CD14-positive monocyte (primary cell): Measurements from ENCODE around the gene SMARCA2. TPM values are rescaled to one million over a fixed set of nuclear protein-coding genes. Genes with fewer than 3 reads are reported as not detected.

Source experiments
- DNase-seq, 3 donors: peaks; one replicate each; pipeline ENCODE4 v3.0.0-alpha.2; 2011 to 2022
- H2AFZ ChIP-seq: 2 replicates; pipeline ENCODE4 v1.6.0; 2012; ENCODE audit warnings: mild to moderate bottlenecking, low read depth, low read length, inconsistent platforms; ENCODE audit not compliant: insufficient read depth, poor library complexity, severe bottlenecking
- H3K27ac ChIP-seq, 2 donors: 1 replicate in 1 of 2; 2 replicates in 1 of 2; pipeline ENCODE4 v1.5.1; 2012 to 2013; ENCODE audit warnings: low read length in 2 of 2, control low read depth in 1 of 2, inconsistent platforms in 1 of 2, low read depth in 1 of 2, mild to moderate bottlenecking in 1 of 2
- H3K27me3 ChIP-seq, 2 donors: one replicate each; pipeline versions ENCODE4 v1.6.0 to v1.6.1; 2011 to 2013; ENCODE audit warnings: low read length in 2 of 2; ENCODE audit not compliant: control insufficient read depth in 2 of 2, insufficient read depth in 2 of 2
- H3K36me3 ChIP-seq, 2 donors: replicated peaks in 1 of 2; 1 replicate in 1 of 2; 2 replicates in 1 of 2; pipeline versions ENCODE4 v1.5.1 to v1.6.1; 2012 to 2013; ENCODE audit warnings: low read length in 2 of 2, control low read depth in 1 of 2, inconsistent platforms in 1 of 2, mild to moderate bottlenecking in 1 of 2; ENCODE audit not compliant: insufficient read depth in 2 of 2, control insufficient read depth in 1 of 2
- H3K4me1 ChIP-seq, 2 donors: 1 replicate in 1 of 2; 2 replicates in 1 of 2; pipeline versions ENCODE4 v1.5.1 to v1.6.1; 2012 to 2013; ENCODE audit warnings: low read length in 2 of 2, control low read depth in 1 of 2, inconsistent platforms in 1 of 2, mild to moderate bottlenecking in 1 of 2, moderate library complexity in 1 of 2; ENCODE audit not compliant: insufficient read depth in 2 of 2, control insufficient read depth in 1 of 2
- H3K4me2 ChIP-seq: replicated peaks from 2 replicates; pipeline ENCODE3; 2012; ENCODE audit warnings: low read length, moderate library complexity, mild to moderate bottlenecking; ENCODE audit not compliant: poor library complexity, severe bottlenecking; ENCODE audit errors: extremely low read depth
- H3K4me3 ChIP-seq, 3 experiments: fragments of 200-600 bp in 1 of 3; sonication (generic) in 1 of 3; replicated peaks in 1 of 3; 1 replicate in 2 of 3; 2 replicates in 1 of 3; pipeline ENCODE4 v1.5.1; 2011 to 2013; ENCODE audit warnings: low read length in 3 of 3, mild to moderate bottlenecking in 3 of 3, control low read depth in 2 of 3, low read depth in 2 of 3, inconsistent platforms in 1 of 3, moderate library complexity in 1 of 3
- H3K79me2 ChIP-seq: 2 replicates; pipeline ENCODE4 v1.6.0; 2012; ENCODE audit warnings: mild to moderate bottlenecking, control low read depth, inconsistent platforms, low read length, moderate library complexity; ENCODE audit not compliant: insufficient read depth
- H3K9ac ChIP-seq: 2 replicates; pipeline ENCODE4 v1.6.0; 2017; ENCODE audit warnings: low read length, mild to moderate bottlenecking; ENCODE audit not compliant: insufficient read depth, poor library complexity, severe bottlenecking
- H3K9me3 ChIP-seq, 2 donors: replicated peaks in 1 of 2; 1 replicate in 1 of 2; 2 replicates in 1 of 2; pipeline versions ENCODE4 v1.5.1 to v1.6.1; 2012 to 2013; ENCODE audit warnings: low read length in 2 of 2, control low read depth in 1 of 2; ENCODE audit not compliant: control insufficient read depth in 1 of 2, insufficient read depth in 1 of 2
- H4K20me1 ChIP-seq: 2 replicates; pipeline ENCODE4 v1.6.0; 2012; ENCODE audit warnings: mild to moderate bottlenecking, low read length, control low read depth, moderate library complexity; ENCODE audit not compliant: insufficient read depth
- H3K27ac Mint-ChIP-seq, 7 donors: one replicate each; pipeline ENCODE4 v1.8.0; 2020; ENCODE audit warnings: mild to moderate bottlenecking in 7 of 7, mixed read lengths in 7 of 7, moderate library complexity in 6 of 7, inconsistent platforms in 2 of 7
- H3K27me3 Mint-ChIP-seq, 3 donors: one replicate each; pipeline ENCODE4 v1.8.0; 2021 to 2022; ENCODE audit warnings: low read depth in 3 of 3, mild to moderate bottlenecking in 3 of 3, mixed read lengths in 3 of 3, moderate library complexity in 3 of 3, inconsistent platforms in 1 of 3
- H3K36me3 Mint-ChIP-seq, 2 donors: one replicate each; pipeline ENCODE4 v1.8.0; 2020; ENCODE audit warnings: mixed read lengths in 2 of 2, inconsistent platforms in 1 of 2, mild to moderate bottlenecking in 1 of 2
- H3K4me1 Mint-ChIP-seq: one replicate; pipeline ENCODE4 v1.8.0; 2020; ENCODE audit warnings: mild to moderate bottlenecking, mixed read lengths
- H3K4me3 Mint-ChIP-seq, 2 donors: one replicate each; pipeline ENCODE4 v1.8.0; 2020; ENCODE audit warnings: mild to moderate bottlenecking in 2 of 2, mixed read lengths in 2 of 2, moderate library complexity in 1 of 2
- H3K9me3 Mint-ChIP-seq, 7 donors: one replicate each; pipeline ENCODE4 v1.8.0; 2020 to 2022; ENCODE audit warnings: mixed read lengths in 7 of 7, mild to moderate bottlenecking in 6 of 7, moderate library complexity in 6 of 7, inconsistent platforms in 2 of 7
- WGBS: methylation state at CpG from one replicate; pipeline ENCODE4 v1.1.5; 2013; ENCODE audit warnings: missing lambda C conversion rate; ENCODE audit not compliant: insufficient coverage; 5-methylcytosine and 5-hydroxymethylcytosine counted together
- intact Hi-C, 2 donors: fragments of 100-400 bp; cut with micrococcal nuclease; formaldehyde crosslinking; loops; one replicate each; pipeline versions ENCODE4 v1.15.0 to v1.15.1; 2023
- polyA plus RNA-seq, 3 donors: library from polyadenylated mRNA; depleted of rRNA in 1 of 3; unstranded in 2 of 3; stranded (reverse) in 1 of 3; fragments of 300-500 nt in 2 of 3; fragments of >200 nt in 1 of 3; fragmentation: Illumina TruSeq in 2 of 3; gene quantifications; 1 replicate in 2 of 3; 2 replicates in 1 of 3; pipeline ENCODE4 v1.2.3, GENCODE V29; 2012 to 2021
- TF ChIP-seq, protein P1 (sequence below): fragments of 200-600 bp; IDR thresholded peaks from one replicate; pipeline ENCODE4 v1.8.0; 2022; ENCODE audit warnings: antibody characterized with exemption, mild to moderate bottlenecking

SMARCA2 gene
- polyA plus RNA-seq, 3 donors, result 11.0 to 54.7 (median 11.8) TPM

DNA sequence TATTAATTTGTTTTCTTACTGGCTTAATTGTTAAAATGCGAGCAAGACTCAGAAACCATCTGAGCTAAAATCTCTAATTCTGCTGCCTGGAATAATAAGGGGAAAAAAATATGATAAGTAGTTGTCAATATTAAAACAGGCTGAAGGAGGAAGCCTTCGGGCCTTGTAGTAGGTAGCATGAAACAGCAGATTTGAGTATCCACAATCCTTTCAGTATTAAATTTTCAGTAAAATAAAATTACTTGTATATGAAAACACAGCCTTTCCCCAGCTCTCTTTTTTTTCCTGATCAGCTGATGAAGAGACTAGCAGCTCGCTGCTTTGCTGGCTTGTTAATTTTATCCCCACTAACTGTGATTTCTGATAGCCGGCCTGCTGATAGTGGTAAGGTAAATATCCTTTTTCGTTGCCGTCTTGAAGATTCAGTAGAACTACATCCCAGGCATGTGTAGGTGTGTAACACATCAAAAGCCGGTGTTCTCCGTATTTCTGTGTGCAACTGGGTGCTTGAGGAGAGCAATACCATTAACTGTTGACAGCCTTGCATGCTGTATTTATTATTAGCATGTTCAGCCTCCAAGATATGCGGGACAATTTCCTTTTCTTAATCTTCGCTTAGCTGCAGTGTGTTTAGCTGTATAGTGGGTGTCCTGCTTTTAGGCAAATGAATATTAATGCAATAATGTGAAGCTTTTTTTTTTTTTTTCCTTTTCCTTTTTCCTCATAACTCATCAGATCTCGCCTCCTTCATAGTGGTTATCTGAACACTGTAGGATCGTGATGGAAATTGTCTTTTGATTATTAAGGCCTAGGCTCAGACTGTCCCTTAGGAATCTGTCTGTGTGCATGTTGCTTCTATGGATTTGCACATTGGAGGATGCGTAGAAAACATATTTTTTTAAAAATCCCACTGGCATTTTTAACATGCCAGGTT is 144.6 kb downstream of the SMARCA2 start:
- intact Hi-C loops, result loop anchor here in 1 of 2 donors (10.0 kb wide), 1 partner anchor 85 kb away; no protein-coding TSS in a partner anchor
- Mint-ChIP-seq H3K4me3 (peak overlapping the region; percentile 62 to 84), H3K36me3 (peaks cover 16 to 26% of the 10 kb centered on the region in 2 donors), H3K4me1 (peaks cover 75% of the 10 kb centered on the region), H3K9me3 (peaks cover 0 to 4% (median 0%) of the 10 kb centered on the region in 7 donors), H3K27me3 (no peaks in the 10 kb centered on the region), H3K27ac (peak overlapping the region; percentile 50 to 85 (median 80))
- H3K79me2 ChIP-seq, result peaks cover 90% of the 10 kb centered on the region
- DNase-seq, result no peak
- H3K9me3 ChIP-seq, result no peaks in the 10 kb centered on the region
- peak overlapping the region; percentile 80 for H3K4me2 ChIP-seq
- H3K27ac ChIP-seq, result peak overlapping the region in 1 of 2 donors; percentile 82
- no peaks in the 10 kb centered on the region for H3K27me3 ChIP-seq
- H4K20me1 ChIP-seq, result peaks cover 36% of the 10 kb centered on the region
- peaks cover 54 to 78% of the 10 kb centered on the region in 2 donors for H3K4me1 ChIP-seq
- H3K9ac ChIP-seq, result peak overlapping the region; percentile 54
- H3K4me3 ChIP-seq, result peak overlapping the region; percentile 3 to 77 (median 67)
- H3K36me3 ChIP-seq, result peaks cover 0 to 8% of the 10 kb centered on the region in 2 donors
- peak overlapping the region; percentile 66 for H2AFZ ChIP-seq
- 0% methylated on average over 1 of the region's 13 CpGs for WGBS
- TF ChIP-seq, protein P1, sequence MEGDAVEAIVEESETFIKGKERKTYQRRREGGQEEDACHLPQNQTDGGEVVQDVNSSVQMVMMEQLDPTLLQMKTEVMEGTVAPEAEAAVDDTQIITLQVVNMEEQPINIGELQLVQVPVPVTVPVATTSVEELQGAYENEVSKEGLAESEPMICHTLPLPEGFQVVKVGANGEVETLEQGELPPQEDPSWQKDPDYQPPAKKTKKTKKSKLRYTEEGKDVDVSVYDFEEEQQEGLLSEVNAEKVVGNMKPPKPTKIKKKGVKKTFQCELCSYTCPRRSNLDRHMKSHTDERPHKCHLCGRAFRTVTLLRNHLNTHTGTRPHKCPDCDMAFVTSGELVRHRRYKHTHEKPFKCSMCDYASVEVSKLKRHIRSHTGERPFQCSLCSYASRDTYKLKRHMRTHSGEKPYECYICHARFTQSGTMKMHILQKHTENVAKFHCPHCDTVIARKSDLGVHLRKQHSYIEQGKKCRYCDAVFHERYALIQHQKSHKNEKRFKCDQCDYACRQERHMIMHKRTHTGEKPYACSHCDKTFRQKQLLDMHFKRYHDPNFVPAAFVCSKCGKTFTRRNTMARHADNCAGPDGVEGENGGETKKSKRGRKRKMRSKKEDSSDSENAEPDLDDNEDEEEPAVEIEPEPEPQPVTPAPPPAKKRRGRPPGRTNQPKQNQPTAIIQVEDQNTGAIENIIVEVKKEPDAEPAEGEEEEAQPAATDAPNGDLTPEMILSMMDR, result no peak

DNA sequence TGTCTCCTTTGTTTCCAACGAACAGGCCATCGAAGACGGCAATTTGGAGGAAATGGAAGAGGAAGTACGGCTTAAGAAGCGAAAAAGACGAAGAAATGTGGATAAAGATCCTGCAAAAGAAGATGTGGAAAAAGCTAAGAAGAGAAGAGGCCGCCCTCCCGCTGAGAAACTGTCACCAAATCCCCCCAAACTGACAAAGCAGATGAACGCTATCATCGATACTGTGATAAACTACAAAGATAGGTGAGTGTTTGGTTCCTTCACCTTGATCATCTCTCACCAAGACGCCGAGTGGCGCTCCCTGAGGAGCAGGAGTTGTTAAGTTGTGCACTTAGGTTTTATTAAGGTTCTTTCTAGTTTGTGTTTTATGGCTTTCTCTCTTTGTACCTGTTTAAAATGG is 146.5 kb downstream of the SMARCA2 start:
- Mint-ChIP-seq H3K27ac (peak overlapping the region in 4 of 7 donors; percentile 6 to 75 (median 48)), H3K9me3 (peaks cover 0 to 4% (median 0%) of the 10 kb centered on the region in 7 donors), H3K27me3 (no peaks in the 10 kb centered on the region), H3K4me3 (peak overlapping the region; percentile 66 to 74), H3K36me3 (peaks cover 30 to 43% of the 10 kb centered on the region in 2 donors), H3K4me1 (peaks cover 64% of the 10 kb centered on the region)
- Histone ChIP-seq H3K4me1 (peaks cover 48 to 68% of the 10 kb centered on the region in 2 donors), H3K9ac (no peak overlapping the region), H3K27ac (no peak overlapping the region), H3K79me2 (peaks cover 83% of the 10 kb centered on the region), H4K20me1 (peaks cover 40% of the 10 kb centered on the region), H3K36me3 (peaks cover 4 to 22% of the 10 kb centered on the region in 2 donors), H3K4me3 (peak overlapping the region in 1 of 3 experiments; percentile 36), H3K9me3 (no peaks in the 10 kb centered on the region), H2AFZ (peak overlapping the region; percentile 31), H3K27me3 (no peaks in the 10 kb centered on the region), H3K4me2 (peak overlapping the region; percentile 36)
- TF ChIP-seq, protein P1, result no peak
- DNase-seq, result no peak
- intact Hi-C loops, result no loop called here
- WGBS, result no CpG with 5 or more reads among the region's 13 CpGs
